GM12872 (cell line): ENCODE data around the gene LRRC32.

ENCODE experiments used
- TF ChIP-seq, protein P1 (sequence below): IDR thresholded peaks from 3 replicates; pipeline ENCODE4 v1.5.1; 2011; ENCODE audit warnings: low read depth, mild to moderate bottlenecking, low read length, moderate library complexity; ENCODE audit not compliant: insufficient read depth

Gene LRRC32

GRCh38 chr11:76713499-76713898 is 43.0 kb upstream of the LRRC32 start:
- TF ChIP-seq, protein P1, sequence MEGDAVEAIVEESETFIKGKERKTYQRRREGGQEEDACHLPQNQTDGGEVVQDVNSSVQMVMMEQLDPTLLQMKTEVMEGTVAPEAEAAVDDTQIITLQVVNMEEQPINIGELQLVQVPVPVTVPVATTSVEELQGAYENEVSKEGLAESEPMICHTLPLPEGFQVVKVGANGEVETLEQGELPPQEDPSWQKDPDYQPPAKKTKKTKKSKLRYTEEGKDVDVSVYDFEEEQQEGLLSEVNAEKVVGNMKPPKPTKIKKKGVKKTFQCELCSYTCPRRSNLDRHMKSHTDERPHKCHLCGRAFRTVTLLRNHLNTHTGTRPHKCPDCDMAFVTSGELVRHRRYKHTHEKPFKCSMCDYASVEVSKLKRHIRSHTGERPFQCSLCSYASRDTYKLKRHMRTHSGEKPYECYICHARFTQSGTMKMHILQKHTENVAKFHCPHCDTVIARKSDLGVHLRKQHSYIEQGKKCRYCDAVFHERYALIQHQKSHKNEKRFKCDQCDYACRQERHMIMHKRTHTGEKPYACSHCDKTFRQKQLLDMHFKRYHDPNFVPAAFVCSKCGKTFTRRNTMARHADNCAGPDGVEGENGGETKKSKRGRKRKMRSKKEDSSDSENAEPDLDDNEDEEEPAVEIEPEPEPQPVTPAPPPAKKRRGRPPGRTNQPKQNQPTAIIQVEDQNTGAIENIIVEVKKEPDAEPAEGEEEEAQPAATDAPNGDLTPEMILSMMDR = no peak

DNA sequence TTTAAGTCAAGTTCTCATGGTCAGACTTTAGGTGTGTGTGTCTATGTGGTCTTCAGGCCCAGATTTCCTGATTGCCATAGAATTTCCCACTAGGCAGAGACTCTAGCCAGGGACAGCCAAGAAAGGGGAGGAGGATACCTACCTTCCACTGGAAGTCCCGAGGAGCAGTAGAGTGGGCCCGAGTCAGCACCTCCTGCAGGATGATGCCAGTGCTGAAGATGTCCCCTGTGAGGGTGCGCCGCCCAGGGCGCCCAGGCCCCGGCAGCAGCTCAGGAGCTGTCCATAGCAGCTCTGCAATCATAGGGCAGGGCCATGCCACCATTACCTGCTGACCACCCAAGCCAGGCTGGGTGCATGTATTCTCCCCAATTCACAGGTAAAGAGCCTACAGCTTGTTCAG is 41.6 kb upstream of the LRRC32 start:
- TF ChIP-seq, protein P1 = no peak

DNA sequence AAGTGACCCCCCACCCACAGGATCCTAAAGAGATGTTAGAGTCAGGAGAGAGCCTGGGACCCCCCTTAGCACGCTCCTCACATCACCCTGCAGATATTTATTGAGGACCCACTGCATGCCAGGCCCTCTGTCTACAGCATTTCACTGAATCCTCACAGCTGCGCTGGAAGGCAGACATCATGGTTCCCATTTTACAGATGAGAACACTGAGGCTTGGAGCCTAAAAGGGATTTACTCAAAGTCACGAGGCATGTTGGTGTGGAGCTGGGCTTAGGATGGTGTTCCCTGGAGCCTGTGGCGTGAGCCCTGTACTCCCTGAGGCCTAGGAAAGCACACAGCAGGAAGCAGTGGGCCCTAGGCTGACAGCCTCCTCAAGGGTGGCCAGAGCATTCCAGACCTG is 39.2 kb upstream of the LRRC32 start:
- TF ChIP-seq, protein P1 = no peak

DNA sequence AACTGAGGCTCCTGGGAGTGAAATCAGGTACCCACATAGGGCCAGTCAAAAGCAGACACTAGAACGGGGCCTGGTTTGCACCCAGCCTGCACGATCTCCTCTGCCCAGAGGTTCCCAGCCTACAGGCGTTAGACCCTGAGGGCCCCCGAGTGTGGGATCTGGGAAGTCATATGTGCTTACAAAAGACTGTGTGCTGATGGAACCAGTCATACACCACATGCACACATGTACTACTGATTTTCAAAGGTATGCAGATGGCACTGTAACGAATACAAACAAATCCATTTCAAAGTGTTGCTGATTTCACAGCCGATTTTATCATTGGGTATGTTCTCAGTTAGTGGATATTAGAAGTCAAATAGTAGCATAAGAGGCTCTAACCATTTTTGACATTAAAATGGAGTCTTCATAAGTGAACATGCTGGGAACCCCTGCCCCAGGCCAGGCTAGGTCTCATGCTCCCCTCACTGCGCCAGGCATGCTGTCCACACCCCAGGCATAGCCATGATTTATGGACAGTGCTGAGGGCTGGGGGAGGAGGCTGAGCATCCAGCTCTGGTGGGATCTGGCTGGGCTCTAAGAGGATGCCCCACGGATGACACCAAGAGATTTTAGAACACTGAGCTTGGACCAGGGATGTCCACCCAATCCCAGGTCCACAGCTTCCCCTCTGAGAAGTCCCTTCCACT is 38.6 kb upstream of the LRRC32 start:
- TF ChIP-seq, protein P1 = no peak

- TF ChIP-seq, protein P1 = no peak
These were observed 36.8 kb upstream of the LRRC32 start for GRCh38 chr11:76707293-76707825.

- TF ChIP-seq, protein P1 = no peak
These were observed 36.1 kb upstream of the LRRC32 start for GRCh38 chr11:76706667-76707066.

- TF ChIP-seq, protein P1 = no peak
These were observed 35.3 kb upstream of the LRRC32 start for GRCh38 chr11:76705826-76706225.
